ENCODE data around the gene CHI3L1. TPM values are rescaled to one million over a fixed set of nuclear protein-coding genes. Genes with fewer than 3 reads are reported as not detected.

Gene CHI3L1
- total and polyA plus RNA-seq, 10 donors = 2.7 to 41.2 (median 15.5) TPM

DNA sequence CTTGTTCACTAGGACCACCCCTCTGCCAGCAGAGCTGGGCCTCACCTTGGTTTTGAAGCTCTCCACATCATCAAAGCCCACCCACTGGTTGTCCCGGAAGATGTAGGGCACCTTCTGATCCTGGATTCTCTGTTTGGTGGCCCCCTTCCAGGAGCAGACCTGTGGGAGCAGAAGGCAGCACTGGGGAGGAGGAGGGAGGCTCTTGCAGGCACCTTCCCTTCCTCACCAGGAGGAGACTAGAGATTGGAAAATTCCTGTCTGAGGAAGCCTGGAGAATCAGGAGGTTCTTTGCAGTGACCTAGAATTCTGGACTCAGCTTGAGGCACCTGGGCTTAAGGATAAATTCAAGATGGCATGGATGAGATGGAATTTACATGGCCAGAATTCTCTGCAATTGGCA lies 32.7 kb upstream of the CHI3L1 start:
- Histone ChIP-seq H3K27me3 (replicated peaks in 1 of 7) (peaks cover 0 to 30% (median 5%) of the 10 kb centered on the region in 7 donors), H3K27ac (no peak overlapping the region), H3K4me3 (no peak overlapping the region), H3K9me3 (no peaks in the 10 kb centered on the region), H3K36me3 (peaks cover 0 to 8% (median 0%) of the 10 kb centered on the region in 6 donors), H3K4me1 (peaks cover 0 to 36% (median 15%) of the 10 kb centered on the region in 6 donors)
- TF ChIP-seq, protein P1, sequence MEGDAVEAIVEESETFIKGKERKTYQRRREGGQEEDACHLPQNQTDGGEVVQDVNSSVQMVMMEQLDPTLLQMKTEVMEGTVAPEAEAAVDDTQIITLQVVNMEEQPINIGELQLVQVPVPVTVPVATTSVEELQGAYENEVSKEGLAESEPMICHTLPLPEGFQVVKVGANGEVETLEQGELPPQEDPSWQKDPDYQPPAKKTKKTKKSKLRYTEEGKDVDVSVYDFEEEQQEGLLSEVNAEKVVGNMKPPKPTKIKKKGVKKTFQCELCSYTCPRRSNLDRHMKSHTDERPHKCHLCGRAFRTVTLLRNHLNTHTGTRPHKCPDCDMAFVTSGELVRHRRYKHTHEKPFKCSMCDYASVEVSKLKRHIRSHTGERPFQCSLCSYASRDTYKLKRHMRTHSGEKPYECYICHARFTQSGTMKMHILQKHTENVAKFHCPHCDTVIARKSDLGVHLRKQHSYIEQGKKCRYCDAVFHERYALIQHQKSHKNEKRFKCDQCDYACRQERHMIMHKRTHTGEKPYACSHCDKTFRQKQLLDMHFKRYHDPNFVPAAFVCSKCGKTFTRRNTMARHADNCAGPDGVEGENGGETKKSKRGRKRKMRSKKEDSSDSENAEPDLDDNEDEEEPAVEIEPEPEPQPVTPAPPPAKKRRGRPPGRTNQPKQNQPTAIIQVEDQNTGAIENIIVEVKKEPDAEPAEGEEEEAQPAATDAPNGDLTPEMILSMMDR (IDR thresholded peaks at IDR 0.05 in 8 of 11, conservative IDR thresholded peaks at IDR 0.05 in 3 of 11) = no peak
- TF ChIP-seq POLR2AphosphoS5 (IDR thresholded peaks at IDR 0.05) (no peak), POLR2A (IDR thresholded peaks at IDR 0.05) (no peak)
- 72 to 100% (median 80%) methylated on average over 1 of the region's 1 CpG for WGBS, 5 donors
- no peak for DNase-seq
- intact Hi-C loops (cut with DNase I; ENCODE audit: low total_unique reads) = loop anchor here (5.0 kb wide), 1 partner anchor 102 kb away; no protein-coding TSS in a partner anchor

DNA sequence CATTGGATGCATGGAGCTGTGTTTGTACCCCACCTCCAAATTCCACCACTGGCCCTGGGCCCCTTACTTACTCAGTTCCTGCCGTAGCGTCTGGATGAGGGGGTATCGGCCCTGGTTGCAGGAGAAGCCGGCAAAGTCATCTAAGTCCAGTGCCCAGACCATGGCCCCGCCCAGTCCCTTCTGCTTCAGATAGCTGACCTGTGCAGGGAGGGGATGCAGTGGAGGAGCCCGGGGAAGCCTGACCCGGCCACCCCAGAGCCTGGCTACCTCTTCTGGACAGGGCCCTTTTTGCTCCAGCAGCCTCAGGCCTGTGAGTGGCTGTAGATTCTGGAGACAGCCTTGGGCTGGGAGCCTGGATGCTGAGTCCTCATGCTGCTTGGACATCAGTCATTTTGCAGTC lies 31.2 kb upstream of the CHI3L1 start:
- peak overlapping the region in 1 of 8 donors; percentile 28 for H3K27ac ChIP-seq
- H3K36me3 ChIP-seq = no peaks in the 10 kb centered on the region
- no peak overlapping the region for H3K4me3 ChIP-seq
- TF ChIP-seq POLR2AphosphoS5 (IDR thresholded peaks at IDR 0.05) = no peak
- TF ChIP-seq, protein P1 (IDR thresholded peaks at IDR 0.05 in 8 of 11, conservative IDR thresholded peaks at IDR 0.05 in 3 of 11) = no peak
- no peak for TF ChIP-seq POLR2A (IDR thresholded peaks at IDR 0.05)
- 27 to 68% (median 52%) methylated on average over 7 of the region's 7 CpGs for whole genome bisulfite sequencing, 5 donors
- H3K9me3 ChIP-seq = no peaks in the 10 kb centered on the region
- DNase-seq = no peak
- intact Hi-C loops (cut with DNase I; ENCODE audit: low total_unique reads) = loop anchor here (2.0 to 5.0 kb wide), 2 partner anchors 100 to 177 kb away; no protein-coding TSS in a partner anchor
- peaks cover 0 to 22% (median 5%) of the 10 kb centered on the region in 7 donors for H3K27me3 ChIP-seq (replicated peaks in 1 of 7)
- H3K4me1 ChIP-seq = peaks cover 0 to 36% (median 15%) of the 10 kb centered on the region in 6 donors

DNA sequence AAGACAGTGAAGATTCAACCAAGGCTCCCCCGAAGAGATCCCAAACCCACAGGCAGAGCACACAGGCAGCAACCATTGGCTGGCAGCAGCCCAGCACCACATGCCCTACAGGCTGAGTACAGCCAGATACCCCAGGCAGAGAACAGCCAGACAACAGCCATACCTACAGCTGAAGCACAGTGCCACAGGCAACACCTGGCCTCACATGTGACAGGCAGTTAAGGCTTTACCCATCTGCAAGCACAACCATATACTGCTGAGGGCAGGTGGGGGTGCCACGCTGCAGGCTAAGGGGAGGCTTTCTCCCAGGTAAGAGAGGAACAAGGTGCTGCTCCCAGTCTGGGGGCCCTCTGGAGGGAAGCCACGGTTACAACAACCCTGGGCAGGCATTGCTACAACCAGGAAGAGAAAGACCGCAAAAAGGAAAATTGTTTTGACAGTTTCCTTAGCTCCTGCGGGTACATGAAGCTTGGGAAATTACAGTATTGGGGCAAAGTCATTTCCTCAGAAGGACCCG lies 30.7 kb upstream of the CHI3L1 start:
- no peak overlapping the region for H3K27ac ChIP-seq
- TF ChIP-seq, protein P1 (IDR thresholded peaks at IDR 0.05 in 8 of 11, conservative IDR thresholded peaks at IDR 0.05 in 3 of 11) = peak in 1 of 11 experiments; percentile 6
- TF ChIP-seq POLR2A (IDR thresholded peaks at IDR 0.05) = no peak
- 22 to 42% (median 36%) methylated on average over 6 of the region's 6 CpGs for WGBS, 5 donors
- H3K4me3 ChIP-seq = no peak overlapping the region
- no peaks in the 10 kb centered on the region for H3K9me3 ChIP-seq
- DNase-seq = no peak
- intact Hi-C loops (cut with DNase I; ENCODE audit: low total_unique reads) = loop anchor here (2.0 to 5.0 kb wide), 2 partner anchors 100 to 176 kb away; no protein-coding TSS in a partner anchor
- peaks cover 0 to 36% (median 15%) of the 10 kb centered on the region in 6 donors for H3K4me1 ChIP-seq
- peaks cover 0 to 22% (median 5%) of the 10 kb centered on the region in 7 donors for H3K27me3 ChIP-seq (replicated peaks in 1 of 7)
- no peaks in the 10 kb centered on the region for H3K36me3 ChIP-seq

DNA sequence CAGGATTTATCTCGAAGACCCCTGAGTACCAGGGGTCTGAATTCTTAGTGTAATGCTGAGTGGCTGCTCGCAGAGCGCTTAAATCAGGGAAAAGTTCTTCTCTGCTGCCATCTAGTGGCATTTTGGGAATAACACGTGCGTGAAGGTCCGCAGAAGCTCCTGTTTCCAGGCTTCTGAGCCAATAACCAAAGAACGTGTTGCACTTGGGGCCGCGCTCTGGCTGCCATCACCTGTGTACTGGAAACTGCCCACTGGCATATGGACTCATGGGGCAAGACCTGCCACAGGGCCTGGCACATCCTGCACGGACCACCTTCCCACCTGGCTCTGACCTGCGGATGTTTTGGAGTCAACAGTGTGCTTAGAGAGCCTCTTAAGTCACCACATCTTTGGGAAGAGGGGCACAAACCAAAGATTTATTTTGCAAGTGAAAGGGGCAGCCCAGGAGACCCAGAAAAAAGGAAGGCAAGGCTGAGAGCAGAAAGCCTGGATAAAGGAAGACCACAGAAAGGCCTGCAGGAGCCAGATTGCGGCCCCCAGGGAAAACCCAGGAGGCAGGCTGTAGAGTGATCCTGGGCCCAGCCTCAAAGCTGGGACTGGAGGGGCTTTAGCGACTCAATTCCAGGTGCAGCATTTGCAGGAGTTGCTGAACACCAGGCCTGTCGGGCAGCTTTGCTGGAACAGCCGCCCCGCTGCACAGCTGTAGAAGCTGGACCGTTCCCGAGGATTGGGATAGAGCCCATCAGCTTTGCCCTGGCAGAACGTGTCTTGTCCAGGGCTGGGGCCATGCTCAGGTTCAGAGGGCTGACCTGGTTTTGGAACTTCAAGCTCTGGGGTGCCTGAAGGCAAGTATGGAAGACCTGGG lies 30.0 kb upstream of the CHI3L1 start:
- Histone ChIP-seq H3K4me1 (peaks cover 0 to 36% (median 15%) of the 10 kb centered on the region in 6 donors), H3K9me3 (no peaks in the 10 kb centered on the region), H3K27me3 (replicated peaks in 1 of 7) (peaks cover 0 to 22% (median 5%) of the 10 kb centered on the region in 7 donors), H3K4me3 (no peak overlapping the region), H3K36me3 (no peaks in the 10 kb centered on the region), H3K27ac (no peak overlapping the region)
- TF ChIP-seq, protein P1 (IDR thresholded peaks at IDR 0.05 in 8 of 11, conservative IDR thresholded peaks at IDR 0.05 in 3 of 11) = peak; percentile 49 to 93 (median 81)
- no peak for TF ChIP-seq POLR2AphosphoS5 (IDR thresholded peaks at IDR 0.05)
- no peak for DNase-seq
- WGBS, 5 donors = 33 to 36% (median 35%) methylated on average over 18 to 19 of the region's 19 CpGs
- intact Hi-C loops (cut with DNase I; ENCODE audit: low total_unique reads) = loop anchor here (2.0 to 5.0 kb wide), 2 partner anchors 99 to 176 kb away; no protein-coding TSS in a partner anchor
